ENCODE data around the gene SLC25A38.
"Not testable (repeated sequence)": the region's sequence is repeated elsewhere in the genome, so short reads cannot be mapped to it uniquely, and the experiment has no call there.

SLC25A38 gene

DNA sequence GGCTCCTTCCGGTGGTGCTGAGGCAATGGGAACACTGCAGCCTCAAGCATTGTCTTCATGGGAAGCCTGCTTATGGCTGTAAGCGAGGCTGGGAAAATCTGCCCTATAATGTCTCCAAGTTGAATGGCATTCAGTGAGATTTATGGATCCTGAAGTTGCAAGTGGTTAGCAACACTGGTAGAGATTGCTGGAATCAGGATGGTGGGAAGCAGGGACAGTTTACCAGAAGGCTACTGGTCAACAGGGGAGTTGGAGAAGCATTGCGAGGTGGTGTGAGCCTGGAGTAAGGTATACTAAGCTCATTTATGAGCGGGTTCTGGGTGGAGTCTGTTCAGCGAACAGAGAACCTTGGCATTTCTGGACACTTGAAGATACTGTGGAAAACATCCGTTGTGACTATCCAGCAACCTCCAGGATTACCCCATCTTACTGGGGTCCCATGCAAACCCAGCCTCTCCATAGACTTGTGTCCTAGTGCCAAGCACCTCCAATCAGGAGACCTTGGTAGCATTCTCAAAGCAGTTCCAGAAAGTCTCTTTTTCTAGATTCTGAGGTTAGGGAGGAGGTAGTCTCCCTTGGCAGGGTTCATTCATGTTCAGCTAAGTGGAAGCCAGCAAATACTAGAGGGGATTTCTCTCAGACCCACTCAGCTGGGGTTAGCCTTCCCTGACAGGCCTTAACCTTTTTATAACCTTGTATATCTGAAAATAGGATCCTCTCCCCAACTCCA is 30.7 kb downstream of the SLC25A38 start:
- DNase-seq (ENCODE audit: insufficient read length, low spot score): no peak
- no peak for TF ChIP-seq CTCF (IDR thresholded peaks at IDR 0.05; ENCODE audit: insufficient read depth, missing control alignments)
- FAIRE-seq: no peak

- DNase-seq (ENCODE audit: insufficient read length, low spot score) (no peak), FAIRE-seq (no peak)
Measured at GRCh38 chr3:39414421-39414907, 31.3 kb downstream of the SLC25A38 start.

GRCh38 chr3:39415302-39415701 is 32.1 kb downstream of the SLC25A38 start:
- not testable (repeated sequence) for FAIRE-seq; DNase-seq (ENCODE audit: insufficient read length, low spot score)

More at GRCh38 chr3:39414421-39414907, 31.3 kb downstream of the SLC25A38 start:
- TF ChIP-seq CTCF (IDR thresholded peaks at IDR 0.05; ENCODE audit: insufficient read depth, missing control alignments): no peak

- DNase-seq (ENCODE audit: insufficient read length, low spot score) (no peak), FAIRE-seq (no peak)
- no peak for TF ChIP-seq CTCF (IDR thresholded peaks at IDR 0.05; ENCODE audit: insufficient read depth, missing control alignments)
Measured at GRCh38 chr3:39415983-39416382, 32.8 kb downstream of the SLC25A38 start.

- not testable (repeated sequence) for DNase-seq (ENCODE audit: insufficient read length, low spot score); FAIRE-seq
Measured at GRCh38 chr3:39416998-39417397, 33.8 kb downstream of the SLC25A38 start.

- not testable (repeated sequence) for FAIRE-seq; DNase-seq (ENCODE audit: insufficient read length, low spot score)
Measured at GRCh38 chr3:39418556-39419225, 35.5 kb downstream of the SLC25A38 start.

DNA sequence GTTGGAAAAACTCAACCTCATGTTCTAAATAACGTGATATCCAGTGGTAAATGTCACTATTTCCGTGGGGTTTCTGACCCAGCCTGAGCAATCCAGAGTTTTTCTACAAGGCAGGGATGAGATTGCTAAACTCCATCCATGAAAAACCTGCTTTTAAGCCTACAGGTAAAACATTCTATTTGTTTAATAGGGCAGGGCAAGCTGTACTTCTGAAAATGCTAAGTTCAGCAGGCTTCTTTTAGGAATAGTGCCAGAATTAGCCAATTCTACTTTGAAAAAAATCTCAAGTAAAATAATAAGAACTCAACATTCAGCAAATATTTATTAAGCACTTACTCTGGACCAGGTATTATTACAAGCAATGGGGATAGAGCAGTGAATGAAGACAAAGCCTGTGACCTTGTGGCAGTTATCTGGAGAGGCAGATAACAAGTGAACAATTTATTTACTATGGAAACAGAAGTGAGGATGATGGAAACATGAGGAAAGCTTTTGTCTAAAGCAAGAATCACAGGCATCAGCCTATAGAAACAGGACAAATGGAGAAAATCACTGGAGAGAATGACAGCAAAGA is 36.7 kb downstream of the SLC25A38 start:
- DNase-seq (ENCODE audit: insufficient read length, low spot score): no peak
- no peak for TF ChIP-seq CTCF (IDR thresholded peaks at IDR 0.05; ENCODE audit: insufficient read depth, missing control alignments)
- FAIRE-seq: no peak

GRCh38 chr3:39420543-39420942 is 37.4 kb downstream of the SLC25A38 start:
- no peak for TF ChIP-seq CTCF (IDR thresholded peaks at IDR 0.05; ENCODE audit: insufficient read depth, missing control alignments)
- FAIRE-seq (no peak), DNase-seq (ENCODE audit: insufficient read length, low spot score) (no peak)
